OCI-LY1 (cell line): ENCODE results near the gene IRGM.
"Not testable (repeated sequence)": the region's sequence is repeated elsewhere in the genome, so short reads cannot be mapped to it uniquely, and the experiment has no call there.

Experiments used
- H2AFZ ChIP-seq: fragments of 200-600 bp; sonication (generic), shearing (Covaris generic); 2 replicates; pipeline ENCODE4 v1.6.0; 2014; ENCODE audit warnings: antibody characterized with exemption, mild to moderate bottlenecking, low read length
- H3F3A ChIP-seq: fragments of 200-600 bp; sonication (generic), shearing (Covaris generic); 2 replicates; pipeline ENCODE4 v1.6.0; 2014; ENCODE audit warnings: mild to moderate bottlenecking, antibody characterized with exemption, low read length, moderate library complexity; ENCODE audit not compliant: insufficient read depth
- H3K27ac ChIP-seq: fragments of 200-600 bp; sonication (generic); 2 replicates; pipeline ENCODE4 v1.5.1; 2014; ENCODE audit warnings: low read length, mixed run types, mild to moderate bottlenecking, low read depth; ENCODE audit not compliant: poor library complexity, severe bottlenecking
- H3K27me3 ChIP-seq: fragments of 200-600 bp; sonication (generic); 2 replicates; pipeline ENCODE4 v1.6.0; 2014; ENCODE audit warnings: antibody characterized with exemption, mild to moderate bottlenecking, low read length, moderate library complexity; ENCODE audit not compliant: insufficient read depth
- H3K36me3 ChIP-seq: fragments of 200-600 bp; sonication (generic); 2 replicates; pipeline ENCODE4 v1.6.1; 2014; ENCODE audit warnings: mild to moderate bottlenecking, antibody characterized with exemption, low read length, moderate library complexity, mixed read lengths; ENCODE audit not compliant: insufficient read depth
- H3K4me1 ChIP-seq: fragments of 200-600 bp; sonication (generic); 2 replicates; pipeline ENCODE4 v1.5.1; 2014; ENCODE audit warnings: mild to moderate bottlenecking, low read length, moderate library complexity; ENCODE audit not compliant: insufficient read depth, severe bottlenecking
- H3K4me2 ChIP-seq: fragments of 200-600 bp; sonication (generic), shearing (Covaris generic); 2 replicates; pipeline ENCODE4 v1.6.1; 2014; ENCODE audit warnings: low read length
- H3K4me3 ChIP-seq: fragments of 200-600 bp; sonication (generic); 2 replicates; pipeline ENCODE4 v1.5.1; 2014; ENCODE audit warnings: low read length, low read depth, mild to moderate bottlenecking, mixed read lengths; ENCODE audit not compliant: poor library complexity, severe bottlenecking
- H3K79me2 ChIP-seq: fragments of 200-600 bp; shearing (Covaris generic); 2 replicates; pipeline ENCODE4 v1.6.1; 2016; ENCODE audit warnings: mixed run types, low read length, mixed read lengths; ENCODE audit not compliant: insufficient read depth
- H3K9ac ChIP-seq: fragments of 200-600 bp; sonication (generic), shearing (Covaris generic); 2 replicates; pipeline ENCODE4 v1.6.1; 2014; ENCODE audit warnings: mild to moderate bottlenecking, low read length, mixed read lengths
- H3K9me2 ChIP-seq: fragments of 200-600 bp; sonication (generic), shearing (Covaris generic); 2 replicates; pipeline ENCODE4 v1.6.1; 2014; ENCODE audit warnings: low read depth, mild to moderate bottlenecking, low read length, mixed read lengths
- H3K9me3 ChIP-seq: fragments of 200-600 bp; shearing (Covaris generic); 2 replicates; pipeline ENCODE4 v1.6.1; 2014; ENCODE audit warnings: low read length, mixed read lengths
- H4K20me1 ChIP-seq: fragments of 200-600 bp; sonication (generic), shearing (Covaris generic); 2 replicates; pipeline ENCODE4 v1.6.0; 2016; ENCODE audit warnings: mild to moderate bottlenecking, low read length; ENCODE audit not compliant: insufficient read depth
- CTCF ChIP-seq: fragments of 200-600 bp; sonication (generic), shearing (Covaris generic); IDR thresholded peaks from 2 replicates; pipeline ENCODE4 v1.5.1; 2017; ENCODE audit warnings: mild to moderate bottlenecking, antibody characterized with exemption, low read length, moderate library complexity, mixed read lengths
- EZH2 ChIP-seq: fragments of 200-600 bp; sonication (generic), shearing (Covaris generic); IDR thresholded peaks from 2 replicates; pipeline ENCODE4 v1.8.0; 2017; ENCODE audit warnings: borderline replicate concordance, mixed run types, mild to moderate bottlenecking, antibody characterized with exemption, low read length, moderate library complexity, mixed read lengths

Gene IRGM

GRCh38 chr5:150851039-150851438 is 4.7 kb downstream of the IRGM start:
- H3K9me3 ChIP-seq = no peaks in the 10 kb centered on the region
- no peaks in the 10 kb centered on the region for H3F3A ChIP-seq
- peaks cover 4% of the 10 kb centered on the region for H3K4me1 ChIP-seq
- no peaks in the 10 kb centered on the region for H3K79me2 ChIP-seq
- H3K27ac ChIP-seq = no peak overlapping the region
- H3K9ac ChIP-seq = no peak overlapping the region
- H3K4me2 ChIP-seq = no peak overlapping the region
- H4K20me1 ChIP-seq = no peaks in the 10 kb centered on the region
- H2AFZ ChIP-seq = no peak overlapping the region
- TF ChIP-seq CTCF (no peak), EZH2 (no peak)
- 0 out of 2 replicates have a peak, but pooled peaks cover 3% of the 10 kb centered on the region for H3K27me3 ChIP-seq
- no peaks in the 10 kb centered on the region for H3K36me3 ChIP-seq
- no peak overlapping the region for H3K4me3 ChIP-seq
- H3K9me2 ChIP-seq = no peaks in the 10 kb centered on the region

GRCh38 chr5:150853561-150853960 is 7.2 kb downstream of the IRGM start:
- H3K36me3 ChIP-seq = no peaks in the 10 kb centered on the region
- H3K4me1 ChIP-seq = peaks cover 4% of the 10 kb centered on the region
- no peaks in the 10 kb centered on the region for H3K27me3 ChIP-seq
- no peak overlapping the region for H3K27ac ChIP-seq
- no peaks in the 10 kb centered on the region for H3F3A ChIP-seq
- no peaks in the 10 kb centered on the region for H3K9me3 ChIP-seq
- H3K79me2 ChIP-seq = no peaks in the 10 kb centered on the region
- TF ChIP-seq EZH2 (no peak), CTCF (no peak)
- H3K9ac ChIP-seq = no peak overlapping the region
- H3K4me2 ChIP-seq = 0 out of 2 replicates have a peak overlapping the region, but pooled peaks have one; percentile 27
- no peaks in the 10 kb centered on the region for H4K20me1 ChIP-seq
- no peak overlapping the region for H3K4me3 ChIP-seq
- H3K9me2 ChIP-seq = no peaks in the 10 kb centered on the region
- H2AFZ ChIP-seq = no peak overlapping the region

GRCh38 chr5:150856700-150857099 is 10.4 kb downstream of the IRGM start:
- H3K36me3 ChIP-seq, H3K9me2 ChIP-seq, H3K27ac ChIP-seq, H3K9me3 ChIP-seq, H3K27me3 ChIP-seq, H4K20me1 ChIP-seq, H3K79me2 ChIP-seq, H3F3A ChIP-seq, H3K4me3 ChIP-seq, H3K4me1 ChIP-seq, H3K9ac ChIP-seq, H3K4me2 ChIP-seq, H2AFZ ChIP-seq: not testable (repeated sequence)

- Histone ChIP-seq H3K9me2 (no peaks in the 10 kb centered on the region), H3K4me1 (no peaks in the 10 kb centered on the region), H3K4me3 (no peak overlapping the region), H3K27ac (no peak overlapping the region), H3K79me2 (no peaks in the 10 kb centered on the region), H2AFZ (no peak overlapping the region), H3K4me2 (no peak overlapping the region), H3K9ac (no peak overlapping the region), H4K20me1 (no peaks in the 10 kb centered on the region), H3F3A (no peaks in the 10 kb centered on the region), H3K9me3 (no peaks in the 10 kb centered on the region), H3K36me3 (no peaks in the 10 kb centered on the region), H3K27me3 (no peaks in the 10 kb centered on the region)
- TF ChIP-seq CTCF = no peak
- TF ChIP-seq EZH2 = no peak
Measured at GRCh38 chr5:150860246-150860821, 14.0 kb downstream of the IRGM start.
